ENCODE measurements around the gene COBLL1.

Gene COBLL1

DNA sequence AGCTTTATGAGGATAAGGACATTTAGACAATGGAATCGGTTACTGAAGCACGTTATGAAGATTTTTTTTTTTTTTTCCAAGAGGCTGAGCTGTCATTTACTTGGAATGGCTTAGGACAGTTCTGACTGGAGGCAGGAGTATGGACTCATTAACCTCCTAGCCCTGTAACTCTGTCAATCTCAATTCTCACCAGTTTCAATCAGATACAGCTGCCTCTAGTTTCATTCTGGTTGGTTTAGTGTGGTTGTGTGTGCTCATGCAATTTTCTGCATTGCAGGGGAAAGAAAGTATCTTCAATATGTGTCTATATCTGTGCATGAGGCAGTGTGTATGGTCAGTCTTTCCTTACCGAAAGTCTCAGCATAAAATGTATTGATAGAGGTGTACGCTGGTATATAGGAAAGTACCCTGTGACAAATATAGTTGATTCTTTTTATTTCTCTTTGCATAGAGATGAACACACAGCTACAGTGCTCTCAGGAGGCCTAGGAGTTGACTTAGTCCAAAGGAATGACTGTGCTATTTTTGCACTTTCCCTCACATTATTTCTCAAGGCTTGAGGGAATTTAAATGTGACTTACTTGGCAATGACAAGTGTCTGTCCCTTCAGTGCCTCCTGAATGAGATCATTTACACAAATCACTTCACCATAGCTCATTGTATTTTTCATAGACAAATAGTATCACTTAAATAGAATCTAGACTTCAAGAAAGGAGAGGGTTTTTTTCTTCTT, 169.8 kb downstream of the COBLL1 start (continued):
- TF ChIP-seq ATF2 (tag by site-specific recombination; IDR thresholded peaks at IDR 0.05; ENCODE audit: low read depth) = no peak

- Histone ChIP-seq H3K4me3 (ENCODE audit: low read depth, low read length) (no peak overlapping the region), H3K36me3 (ENCODE audit: control insufficient read depth in 2 of 2, insufficient read depth in 1 of 2, low read length in 2 of 2) (no peaks in the 10 kb centered on the region), H3K27ac (ENCODE audit: extremely low read depth, low read depth, low read length) (no peak overlapping the region), H3K4me1 (ENCODE audit: control insufficient read depth, insufficient read depth, low read length) (no peaks in the 10 kb centered on the region), H3K9me3 (ENCODE audit: control insufficient read depth, insufficient read depth, low read depth, low read length) (no peaks in the 10 kb centered on the region)
- POLR2A ChIA-PET = no interaction called here
- TF ChIP-seq ZNF610 (tag by site-specific recombination; IDR thresholded peaks at IDR 0.05; ENCODE audit: borderline replicate concordance) (no peak), ZNF311 (tag by site-specific recombination; IDR thresholded peaks at IDR 0.05; ENCODE audit: borderline replicate concordance) (no peak), ZNF449 (tag by site-specific recombination; IDR thresholded peaks at IDR 0.05) (no peak), ZNF423 (tag by site-specific recombination; IDR thresholded peaks at IDR 0.05) (no peak), SP2 (tag by site-specific recombination; IDR thresholded peaks at IDR 0.05) (no peak), ZBTB1 (tag by site-specific recombination; IDR thresholded peaks at IDR 0.05) (no peak), ZNF792 (tag by site-specific recombination; IDR thresholded peaks at IDR 0.05) (no peak), ZBTB11 (tag by site-specific recombination; conservative IDR thresholded peaks at IDR 0.05; ENCODE audit: low read depth) (no peak), ZNF654 (tag by site-specific recombination; IDR thresholded peaks at IDR 0.05; ENCODE audit: low read depth) (no peak), ZNF701 (tag by site-specific recombination; IDR thresholded peaks at IDR 0.05) (no peak), ZNF155 (tag by site-specific recombination; IDR thresholded peaks at IDR 0.05) (no peak)
- CTCF ChIA-PET = no interaction called here
These were observed 172.3 kb downstream of the COBLL1 start for GRCh38 chr2:164669291-164669690.

DNA sequence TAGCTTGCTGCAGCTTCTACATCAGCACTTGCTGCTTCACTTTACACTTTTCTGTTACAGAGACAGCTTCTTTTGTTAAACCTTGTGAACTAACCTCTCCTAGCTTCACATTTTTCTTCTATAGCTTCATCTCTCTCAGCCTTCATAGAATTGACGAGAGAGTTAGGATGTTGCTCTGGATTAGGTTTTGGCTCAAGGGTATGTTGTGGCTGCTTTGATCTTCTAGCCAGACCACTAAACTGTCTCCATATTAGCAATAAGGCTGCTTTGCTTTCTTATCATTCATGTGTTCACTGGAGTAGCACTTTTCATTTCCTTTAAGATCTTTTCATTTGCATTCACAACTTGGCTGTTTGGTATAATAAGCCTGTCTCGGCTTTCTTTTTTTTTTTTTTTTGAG, 174.1 kb downstream of the COBLL1 start:
- no peak for TF ChIP-seq ZNF146 (tag by site-specific recombination; IDR thresholded peaks at IDR 0.05)
- no peak for TF ChIP-seq HOXC10 (CRISPR knock-in tag; IDR thresholded peaks at IDR 0.05)
- TF ChIP-seq ZNF747 (tag by site-specific recombination; IDR thresholded peaks at IDR 0.05) = no peak
- TF ChIP-seq, protein P1, sequence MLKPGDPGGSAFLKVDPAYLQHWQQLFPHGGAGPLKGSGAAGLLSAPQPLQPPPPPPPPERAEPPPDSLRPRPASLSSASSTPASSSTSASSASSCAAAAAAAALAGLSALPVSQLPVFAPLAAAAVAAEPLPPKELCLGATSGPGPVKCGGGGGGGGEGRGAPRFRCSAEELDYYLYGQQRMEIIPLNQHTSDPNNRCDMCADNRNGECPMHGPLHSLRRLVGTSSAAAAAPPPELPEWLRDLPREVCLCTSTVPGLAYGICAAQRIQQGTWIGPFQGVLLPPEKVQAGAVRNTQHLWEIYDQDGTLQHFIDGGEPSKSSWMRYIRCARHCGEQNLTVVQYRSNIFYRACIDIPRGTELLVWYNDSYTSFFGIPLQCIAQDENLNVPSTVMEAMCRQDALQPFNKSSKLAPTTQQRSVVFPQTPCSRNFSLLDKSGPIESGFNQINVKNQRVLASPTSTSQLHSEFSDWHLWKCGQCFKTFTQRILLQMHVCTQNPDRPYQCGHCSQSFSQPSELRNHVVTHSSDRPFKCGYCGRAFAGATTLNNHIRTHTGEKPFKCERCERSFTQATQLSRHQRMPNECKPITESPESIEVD (tag by site-specific recombination; IDR thresholded peaks at IDR 0.05) = no peak
- no peak for TF ChIP-seq TRIM28 (IDR thresholded peaks at IDR 0.05; ENCODE audit: borderline replicate concordance, low read length)
- TF ChIP-seq TCF7L2 (IDR thresholded peaks at IDR 0.05; ENCODE audit: borderline replicate concordance, low read depth, low read length) = no peak
- TF ChIP-seq, protein P2, sequence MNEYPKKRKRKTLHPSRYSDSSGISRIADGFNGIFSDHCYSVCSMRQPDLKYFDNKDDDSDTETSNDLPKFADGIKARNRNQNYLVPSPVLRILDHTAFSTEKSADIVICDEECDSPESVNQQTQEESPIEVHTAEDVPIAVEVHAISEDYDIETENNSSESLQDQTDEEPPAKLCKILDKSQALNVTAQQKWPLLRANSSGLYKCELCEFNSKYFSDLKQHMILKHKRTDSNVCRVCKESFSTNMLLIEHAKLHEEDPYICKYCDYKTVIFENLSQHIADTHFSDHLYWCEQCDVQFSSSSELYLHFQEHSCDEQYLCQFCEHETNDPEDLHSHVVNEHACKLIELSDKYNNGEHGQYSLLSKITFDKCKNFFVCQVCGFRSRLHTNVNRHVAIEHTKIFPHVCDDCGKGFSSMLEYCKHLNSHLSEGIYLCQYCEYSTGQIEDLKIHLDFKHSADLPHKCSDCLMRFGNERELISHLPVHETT (tag by site-specific recombination; IDR thresholded peaks at IDR 0.05) = no peak
- Histone ChIP-seq H3K27ac (ENCODE audit: extremely low read depth, low read depth, low read length) (no peak overlapping the region), H3K4me1 (ENCODE audit: control insufficient read depth, insufficient read depth, low read length) (no peaks in the 10 kb centered on the region), H3K36me3 (ENCODE audit: control insufficient read depth in 2 of 2, insufficient read depth in 1 of 2, low read length in 2 of 2) (no peaks in the 10 kb centered on the region), H3K9me3 (ENCODE audit: control insufficient read depth, insufficient read depth, low read depth, low read length) (no peaks in the 10 kb centered on the region), H3K4me3 (ENCODE audit: low read depth, low read length) (no peak overlapping the region)
- CTCF ChIA-PET = interaction anchor here (0.9 kb wide), 1 partner anchor 107 kb away, joined by 6 read pairs; no protein-coding TSS in a partner anchor
- POLR2A ChIA-PET = no interaction called here

Data from HEK293 (cell line).